Adipocyte (in vitro differentiated cells): ENCODE data around the gene EHBP1.
"Not testable (repeated sequence)": the region's sequence is repeated elsewhere in the genome, so short reads cannot be mapped to it uniquely, and the experiment has no call there.

Source experiments
- DNase-seq: peaks from one replicate; pipeline ENCODE4 v3.0.0-alpha.2; 2015; ENCODE audit warnings: low read depth
- H3K27me3 ChIP-seq: replicated peaks from 2 replicates; pipeline ENCODE4 v1.7.0; 2013; ENCODE audit warnings: mild to moderate bottlenecking, low read length, moderate library complexity; ENCODE audit not compliant: control insufficient read depth, insufficient read depth
- H3K36me3 ChIP-seq: 2 replicates; pipeline ENCODE4 v1.7.0; 2013; ENCODE audit warnings: low read length, mild to moderate bottlenecking, moderate library complexity; ENCODE audit not compliant: control insufficient read depth, insufficient read depth, severe bottlenecking
- H3K4me1 ChIP-seq: 2 replicates; pipeline ENCODE4 v1.7.0; 2013; ENCODE audit warnings: mild to moderate bottlenecking, low read length, moderate library complexity; ENCODE audit not compliant: control insufficient read depth, insufficient read depth
- H3K4me3 ChIP-seq: 2 replicates; pipeline ENCODE4 v1.7.0; 2013; ENCODE audit warnings: mild to moderate bottlenecking, low read length, moderate library complexity
- H3K9ac ChIP-seq: 2 replicates; pipeline ENCODE4 v1.7.0; 2013; ENCODE audit warnings: mild to moderate bottlenecking, low read length, moderate library complexity
- H3K9me3 ChIP-seq: 2 replicates; pipeline ENCODE4 v1.7.0; 2013; ENCODE audit warnings: mild to moderate bottlenecking, low read length, moderate library complexity; ENCODE audit not compliant: control insufficient read depth

Gene EHBP1

DNA sequence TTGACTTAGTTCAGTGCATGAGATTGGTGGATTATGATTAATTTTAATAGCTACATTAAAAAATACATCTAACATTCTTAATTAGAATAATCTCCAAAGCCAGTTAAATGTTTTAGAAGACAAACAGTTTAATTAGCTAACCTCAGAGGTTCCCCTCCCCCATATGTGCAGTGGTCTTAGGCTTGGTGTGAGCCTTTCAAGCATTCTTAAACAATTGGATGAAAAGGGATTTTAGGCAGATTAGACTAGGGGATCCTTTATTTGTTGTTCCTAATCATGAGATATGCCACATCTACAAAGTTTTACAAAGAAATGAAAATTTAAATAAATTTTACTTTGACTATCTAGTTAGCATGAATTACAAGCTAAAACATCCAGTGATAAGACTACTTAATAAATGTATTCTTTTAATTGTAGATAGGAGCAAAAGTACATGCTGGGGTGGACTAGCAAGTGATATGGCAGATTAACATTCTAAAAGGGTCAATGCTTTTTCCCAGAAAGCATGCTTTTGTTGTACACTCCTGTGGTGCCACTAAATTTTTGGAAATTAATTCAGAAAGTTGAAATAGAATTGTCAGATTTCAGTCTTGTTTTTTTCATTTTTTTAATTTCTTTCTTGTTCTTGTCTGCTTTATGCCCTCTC lies 302.4 kb downstream of the EHBP1 start:
- Histone ChIP-seq H3K36me3 (peaks cover 78% of the 10 kb centered on the region), H3K4me1 (peaks cover 23% of the 10 kb centered on the region), H3K9me3 (no peaks in the 10 kb centered on the region), H3K9ac (no peak overlapping the region), H3K27me3 (no peaks in the 10 kb centered on the region), H3K4me3 (no peak overlapping the region)
- no peak for DNase-seq

DNA sequence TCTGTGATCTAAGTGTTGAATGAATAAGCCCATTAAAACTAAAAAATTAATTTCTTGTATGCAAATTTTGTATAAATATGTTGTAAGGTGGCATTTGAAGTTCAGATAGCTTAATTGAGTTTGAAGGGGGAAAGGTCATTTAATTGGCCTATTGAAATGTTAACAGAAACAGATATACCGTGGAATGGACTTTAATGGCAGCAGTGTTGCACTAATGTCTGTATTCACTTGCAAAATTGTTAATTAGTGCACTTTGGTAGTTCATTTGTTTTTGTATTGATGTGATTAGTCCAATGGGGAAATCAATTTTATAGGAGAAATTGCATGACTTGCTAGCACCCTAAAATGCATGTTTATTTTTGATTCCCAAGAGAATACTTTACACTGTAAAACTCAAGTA lies 303.3 kb downstream of the EHBP1 start:
- peaks cover 24% of the 10 kb centered on the region for H3K4me1 ChIP-seq
- DNase-seq, result no peak
- no peak overlapping the region for H3K4me3 ChIP-seq

DNA sequence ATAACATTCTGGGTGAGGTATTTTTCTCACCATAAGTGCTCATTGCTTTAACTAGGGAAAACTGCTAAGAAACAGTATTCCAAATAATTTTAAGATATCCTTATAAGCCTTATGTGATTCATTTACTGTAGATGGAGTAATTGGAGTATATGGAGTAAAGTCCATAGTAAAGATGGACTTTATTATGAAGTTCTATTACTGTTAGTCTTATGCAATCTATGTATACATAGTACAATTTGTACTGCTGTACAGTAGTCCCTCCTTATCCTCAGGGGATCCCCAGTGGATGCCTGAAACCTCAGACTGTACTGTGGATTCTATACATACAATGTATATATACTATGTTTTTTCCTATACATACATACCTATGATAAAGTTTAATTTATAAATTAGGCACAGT lies 304.0 kb downstream of the EHBP1 start:
- peak; percentile 26 for DNase-seq
- Histone ChIP-seq H3K4me1 (peaks cover 24% of the 10 kb centered on the region), H3K4me3 (no peak overlapping the region), H3K27me3 (no peaks in the 10 kb centered on the region), H3K9me3 (no peaks in the 10 kb centered on the region), H3K36me3 (peaks cover 78% of the 10 kb centered on the region), H3K9ac (no peak overlapping the region)

More for the DNA sequence above, 303.3 kb downstream of the EHBP1 start:
- no peaks in the 10 kb centered on the region for H3K27me3 ChIP-seq
- no peak overlapping the region for H3K9ac ChIP-seq
- H3K36me3 ChIP-seq, result peaks cover 78% of the 10 kb centered on the region
- H3K9me3 ChIP-seq, result no peaks in the 10 kb centered on the region

DNA sequence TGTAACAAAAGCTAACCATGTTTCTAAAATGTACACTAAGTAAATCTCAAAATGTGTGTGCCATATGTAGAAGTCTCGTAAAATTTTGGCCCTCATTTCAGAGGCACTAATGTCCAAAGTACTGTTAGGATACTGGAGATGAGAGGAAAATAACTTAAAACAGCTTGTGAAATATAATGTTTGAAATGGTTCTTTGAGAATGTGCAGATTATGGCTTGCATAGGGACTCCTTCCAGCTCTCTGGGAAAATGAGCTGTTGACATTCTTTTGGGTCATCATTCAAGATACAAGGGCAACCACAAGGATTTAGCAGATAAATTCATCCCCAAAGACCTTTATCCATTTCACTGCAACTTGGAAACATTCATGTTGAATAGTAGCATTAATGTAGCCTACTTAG lies 307.0 kb downstream of the EHBP1 start:
- peaks cover 74% of the 10 kb centered on the region for H3K36me3 ChIP-seq
- H3K9me3 ChIP-seq, result no peaks in the 10 kb centered on the region
- H3K27me3 ChIP-seq, result no peaks in the 10 kb centered on the region
- peaks cover 24% of the 10 kb centered on the region for H3K4me1 ChIP-seq
- DNase-seq, result no peak
- H3K4me3 ChIP-seq, result no peak overlapping the region
- no peak overlapping the region for H3K9ac ChIP-seq

DNA sequence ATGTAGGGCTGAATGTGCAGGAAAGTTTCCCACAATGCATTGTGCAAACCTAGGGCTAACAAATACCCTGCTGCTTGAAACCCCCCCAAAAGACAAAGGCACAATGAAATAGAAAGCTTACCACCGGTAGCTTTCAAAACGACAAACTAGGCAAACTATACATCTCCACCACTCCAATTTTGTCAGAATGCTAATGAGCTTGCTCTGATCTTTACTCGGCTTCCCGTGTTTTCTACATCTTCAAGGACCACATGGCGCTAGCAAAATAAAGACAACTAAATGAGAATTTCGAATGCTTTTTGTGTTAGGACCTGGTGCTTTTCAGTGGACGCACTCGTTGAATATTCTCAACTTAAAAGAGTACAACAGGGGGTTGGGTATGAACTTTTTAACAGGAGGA lies 307.9 kb downstream of the EHBP1 start:
- Histone ChIP-seq H3K4me3 (no peak overlapping the region), H3K4me1 (peaks cover 24% of the 10 kb centered on the region)
- no peak for DNase-seq

DNA sequence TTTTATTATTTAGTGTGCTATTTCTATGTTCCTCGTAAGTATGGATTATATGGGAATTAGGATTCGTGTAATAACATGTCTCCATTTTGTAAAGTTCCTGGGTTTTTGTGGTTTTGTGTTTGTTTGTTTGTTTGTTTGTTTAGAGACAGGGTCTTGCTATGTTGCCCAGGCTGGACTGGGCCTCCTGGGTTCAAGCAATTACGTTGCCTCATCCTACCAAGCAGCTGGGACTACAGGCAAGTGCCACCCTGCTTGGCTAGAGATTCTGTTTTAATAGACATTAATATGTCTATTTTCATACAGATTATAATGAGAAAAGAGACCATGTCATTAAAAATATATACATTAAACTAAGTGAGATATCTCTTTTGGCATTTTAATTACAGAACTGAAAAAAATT lies 309.9 kb downstream of the EHBP1 start:
- Histone ChIP-seq H3K4me1 (peaks cover 13% of the 10 kb centered on the region), H3K4me3 (no peak overlapping the region), H3K9me3 (no peaks in the 10 kb centered on the region), H3K9ac (no peak overlapping the region), H3K27me3 (no peaks in the 10 kb centered on the region), H3K36me3 (peaks cover 67% of the 10 kb centered on the region)
- no peak for DNase-seq

More for the DNA sequence above, 307.9 kb downstream of the EHBP1 start:
- H3K9ac ChIP-seq, result no peak overlapping the region
- H3K36me3 ChIP-seq, result peaks cover 77% of the 10 kb centered on the region
- H3K9me3 ChIP-seq, result no peaks in the 10 kb centered on the region
- no peaks in the 10 kb centered on the region for H3K27me3 ChIP-seq

DNA sequence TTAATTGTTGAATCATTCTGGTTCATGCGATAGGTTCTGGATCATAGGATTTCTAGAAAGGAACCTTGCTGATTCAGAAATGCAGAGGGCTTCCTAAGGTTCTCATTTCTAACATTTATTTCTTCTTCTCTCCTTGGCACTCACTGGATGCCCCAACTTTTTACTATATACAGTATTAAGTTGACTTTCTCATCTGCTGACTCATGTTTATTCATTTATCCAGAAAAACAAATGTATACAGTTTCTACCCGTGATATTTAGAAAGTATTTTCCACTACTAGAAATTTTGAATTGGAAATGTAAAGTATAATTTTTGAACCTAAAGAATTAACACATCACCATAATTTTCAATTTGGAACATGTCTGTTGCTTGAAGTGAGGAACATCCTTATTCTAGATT lies 312.9 kb downstream of the EHBP1 start:
- H3K36me3 ChIP-seq, result peaks cover 73% of the 10 kb centered on the region
- no peaks in the 10 kb centered on the region for H3K4me1 ChIP-seq
- no peak for DNase-seq
- H3K9me3 ChIP-seq, result no peaks in the 10 kb centered on the region
- H3K4me3 ChIP-seq, result no peak overlapping the region
- H3K9ac ChIP-seq, result no peak overlapping the region
- H3K27me3 ChIP-seq, result no peaks in the 10 kb centered on the region

DNA sequence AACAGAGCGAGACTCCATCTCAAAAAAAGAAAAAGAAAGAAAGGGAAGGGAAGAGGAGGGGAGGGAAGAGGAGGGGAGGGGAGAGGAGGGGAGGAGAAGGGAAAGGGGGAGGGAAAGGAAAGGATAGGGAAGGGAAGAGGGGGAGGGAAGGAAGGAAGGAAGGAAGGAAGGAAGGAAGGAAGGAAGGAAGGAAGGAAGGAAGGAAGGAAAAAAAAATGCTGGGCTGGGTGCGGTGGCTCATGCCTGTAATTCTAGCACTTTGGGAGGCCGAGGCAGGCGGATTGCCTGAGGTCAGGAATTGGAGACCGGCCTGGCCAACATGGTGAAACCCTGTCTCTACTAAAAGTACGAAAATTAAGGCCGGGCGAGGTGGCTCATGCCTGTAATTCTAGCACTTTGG lies 314.2 kb downstream of the EHBP1 start:
- H3K9me3 ChIP-seq, H3K4me3 ChIP-seq, DNase-seq, H3K9ac ChIP-seq, H3K27me3 ChIP-seq, H3K4me1 ChIP-seq: not testable (repeated sequence)
- H3K36me3 ChIP-seq, result peaks cover 72% of the 10 kb centered on the region

DNA sequence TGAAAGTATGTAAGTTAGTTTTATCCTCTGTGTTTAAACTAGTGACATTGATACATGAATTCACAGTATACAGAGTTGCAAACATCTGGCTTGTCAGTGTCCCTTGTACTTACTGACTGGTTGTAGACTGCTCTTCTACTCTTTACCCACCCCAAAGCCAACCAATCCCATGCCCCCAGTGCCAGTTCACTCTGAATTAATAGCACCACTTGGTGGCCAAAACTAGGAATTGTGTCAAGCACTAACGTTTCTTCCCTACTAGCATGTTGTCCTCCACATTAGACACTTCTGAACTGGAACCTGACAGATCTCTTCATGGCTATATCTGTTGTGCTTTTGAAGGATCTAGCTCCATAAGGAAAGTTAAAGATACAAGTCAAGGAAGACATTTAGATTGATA lies 317.9 kb downstream of the EHBP1 start:
- Histone ChIP-seq H3K9ac (no peak overlapping the region), H3K4me1 (no peaks in the 10 kb centered on the region), H3K36me3 (peaks cover 70% of the 10 kb centered on the region), H3K27me3 (no peaks in the 10 kb centered on the region), H3K4me3 (no peak overlapping the region), H3K9me3 (no peaks in the 10 kb centered on the region)
- peak; percentile 40 for DNase-seq

DNA sequence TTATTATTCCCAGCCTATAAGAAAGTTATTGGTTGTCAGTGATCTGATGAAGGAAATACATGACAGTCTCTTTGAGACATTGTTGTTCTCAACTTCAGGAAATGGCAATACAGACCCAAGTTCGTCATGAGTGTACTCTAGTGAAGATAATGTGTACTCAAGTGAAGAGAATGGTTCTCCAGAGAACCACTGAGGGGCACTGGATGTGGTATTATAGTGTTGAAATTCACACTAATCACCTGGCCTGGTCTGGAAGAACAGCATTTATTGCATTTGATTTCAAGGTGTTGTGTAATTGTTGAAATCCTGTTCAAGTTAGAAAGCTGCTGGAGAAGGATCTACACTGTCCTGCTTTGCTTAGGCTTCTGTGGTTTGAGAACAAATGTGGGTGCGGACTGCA lies 321.7 kb downstream of the EHBP1 start:
- peaks cover 67% of the 10 kb centered on the region for H3K36me3 ChIP-seq
- no peak for DNase-seq
- no peak overlapping the region for H3K9ac ChIP-seq
- no peaks in the 10 kb centered on the region for H3K9me3 ChIP-seq
- H3K4me1 ChIP-seq, result peaks cover 4% of the 10 kb centered on the region
- H3K27me3 ChIP-seq, result no peaks in the 10 kb centered on the region
- no peak overlapping the region for H3K4me3 ChIP-seq

DNA sequence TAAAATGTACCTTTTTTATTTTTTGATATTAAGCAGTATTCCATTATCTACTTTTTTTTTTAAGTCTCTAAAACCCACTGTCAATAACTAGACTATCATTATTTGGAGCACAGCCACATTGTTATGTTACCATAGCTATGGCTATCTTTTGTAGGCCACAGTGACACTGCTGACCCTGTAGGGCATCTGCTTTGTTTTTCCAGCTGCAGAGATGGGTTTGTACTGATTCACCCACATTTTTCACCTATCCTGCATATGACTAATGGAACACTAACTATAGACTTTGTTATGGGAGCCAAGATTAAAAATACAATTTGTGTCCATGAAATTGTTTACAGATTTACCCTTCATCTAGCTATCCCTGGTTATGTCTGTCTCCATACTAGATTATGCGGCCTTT lies 323.5 kb downstream of the EHBP1 start:
- Histone ChIP-seq H3K9ac (no peak overlapping the region), H3K27me3 (no peaks in the 10 kb centered on the region), H3K36me3 (peaks cover 55% of the 10 kb centered on the region), H3K9me3 (no peaks in the 10 kb centered on the region), H3K4me1 (peaks cover 4% of the 10 kb centered on the region), H3K4me3 (no peak overlapping the region)
- DNase-seq, result no peak

DNA sequence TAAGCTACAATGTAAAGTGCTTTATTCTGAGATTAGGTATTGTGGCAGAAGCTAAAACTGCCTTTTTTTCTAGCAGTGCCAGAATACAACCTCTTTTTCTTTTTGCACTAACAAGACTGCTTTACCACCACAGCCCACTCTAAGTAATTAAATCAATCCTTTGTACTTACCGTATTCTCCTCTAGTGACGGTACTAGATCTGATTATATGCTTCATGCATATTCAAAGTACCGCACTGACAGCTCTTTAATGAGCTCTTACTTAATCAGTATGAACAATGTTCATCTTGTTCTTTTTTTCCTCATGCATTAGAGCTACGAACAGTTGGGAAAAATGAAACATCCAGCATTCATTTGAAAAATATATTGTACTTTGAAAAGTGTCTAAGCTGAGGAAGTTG lies 329.0 kb downstream of the EHBP1 start:
- no peaks in the 10 kb centered on the region for H3K27me3 ChIP-seq

More for the DNA sequence above, 329.0 kb downstream of the EHBP1 start:
- Histone ChIP-seq H3K36me3 (peaks cover 35% of the 10 kb centered on the region), H3K4me1 (no peaks in the 10 kb centered on the region), H3K9me3 (no peaks in the 10 kb centered on the region), H3K4me3 (no peak overlapping the region), H3K9ac (no peak overlapping the region)
- no peak for DNase-seq
